HG02678 (cell line): ENCODE results near the gene CENPO.
"Not testable (repeated sequence)": the region's sequence is repeated elsewhere in the genome, so short reads cannot be mapped to it uniquely, and the experiment has no call there.

ENCODE experiments used
- ATAC-seq: cut with Tn5 transposase; IDR thresholded peaks from one replicate; pipeline ENCODE4 v1.9.1; 2021; ENCODE audit warnings: mild to moderate bottlenecking, moderate library complexity; ENCODE audit not compliant: unreplicated experiment

Gene CENPO

GRCh38 chr2:24787532-24787931 is 5.7 kb upstream of the CENPO start:
- ATAC-seq = no peak

GRCh38 chr2:24788816-24789215 is 4.4 kb upstream of the CENPO start:
- ATAC-seq = no peak

DNA sequence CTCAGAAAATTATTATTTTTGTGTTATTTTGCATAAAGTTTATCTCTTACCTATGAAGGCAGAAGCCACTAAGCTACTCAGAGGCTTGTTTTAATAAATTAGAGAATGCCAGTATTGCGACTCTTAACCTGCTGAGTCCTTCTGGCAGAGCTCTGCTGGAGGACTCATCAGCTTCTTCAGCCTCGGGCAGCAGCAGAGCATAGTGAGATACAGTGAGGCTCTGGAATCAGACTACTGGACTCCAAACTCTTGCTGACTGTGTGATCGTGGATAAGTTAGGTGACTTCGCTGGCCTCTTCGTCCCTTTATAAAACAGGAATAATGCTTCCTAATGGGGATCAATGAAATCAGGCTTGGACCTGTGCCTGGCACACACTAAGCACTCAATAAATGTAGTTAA is 1.8 kb upstream of the CENPO start:
- ATAC-seq = no peak

DNA sequence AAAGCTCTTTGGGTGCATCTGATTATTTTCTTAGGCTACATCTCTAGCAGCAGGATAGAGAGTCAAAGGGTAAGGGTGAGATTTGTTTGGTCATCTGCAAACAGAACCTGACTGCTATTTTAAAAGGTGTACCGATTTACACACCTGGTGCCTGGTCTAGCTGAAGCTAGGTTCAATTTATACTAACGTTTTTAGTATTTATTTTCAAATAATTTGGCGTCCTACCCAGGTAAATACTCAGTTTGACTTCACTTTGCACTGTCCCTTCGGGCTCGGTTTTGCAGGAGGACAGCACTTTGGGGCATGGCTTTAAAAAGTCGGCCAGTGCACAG is 717 bp upstream of the CENPO start:
- ATAC-seq = no peak

DNA sequence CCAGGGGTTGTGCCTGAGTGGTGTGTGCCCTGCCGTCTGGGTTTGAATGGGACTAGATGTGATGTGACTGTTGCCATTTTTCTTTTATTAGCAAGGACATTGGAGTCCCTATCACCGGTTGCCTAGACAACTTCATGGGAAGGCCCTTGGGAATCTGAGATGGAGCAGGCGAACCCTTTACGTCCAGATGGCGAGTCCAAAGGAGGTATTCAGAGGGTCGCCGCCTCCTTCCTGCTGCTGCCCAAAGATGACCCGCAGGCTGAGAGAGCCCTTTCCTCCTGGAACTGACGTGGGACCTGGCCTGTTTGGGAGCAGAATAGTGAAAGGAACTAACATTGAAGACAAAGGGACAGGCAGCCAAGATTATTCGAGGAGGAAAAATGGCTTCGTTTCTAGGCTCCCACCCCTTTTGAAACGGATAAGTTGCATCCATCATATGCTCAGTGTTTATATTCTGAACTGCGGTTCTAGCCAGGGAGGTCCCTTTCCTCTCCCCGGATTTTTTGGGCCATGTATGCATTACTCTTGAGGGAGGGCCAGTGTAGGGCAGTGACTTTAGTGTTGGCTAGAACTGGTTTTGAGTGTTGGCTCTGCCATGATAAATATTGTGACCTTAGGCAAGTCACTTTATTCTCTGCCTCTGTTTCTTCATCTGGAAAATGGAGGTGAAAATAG is 673 bp downstream of the CENPO start:
- ATAC-seq = no peak

- no peak for ATAC-seq
Measured at GRCh38 chr2:24797644-24798043, 4.4 kb downstream of the CENPO start.

- not testable (repeated sequence) for ATAC-seq
Measured at GRCh38 chr2:24800487-24800886, 7.3 kb downstream of the CENPO start.

- ATAC-seq = not testable (repeated sequence)
Measured at GRCh38 chr2:24805811-24806660, 12.8 kb downstream of the CENPO start.

DNA sequence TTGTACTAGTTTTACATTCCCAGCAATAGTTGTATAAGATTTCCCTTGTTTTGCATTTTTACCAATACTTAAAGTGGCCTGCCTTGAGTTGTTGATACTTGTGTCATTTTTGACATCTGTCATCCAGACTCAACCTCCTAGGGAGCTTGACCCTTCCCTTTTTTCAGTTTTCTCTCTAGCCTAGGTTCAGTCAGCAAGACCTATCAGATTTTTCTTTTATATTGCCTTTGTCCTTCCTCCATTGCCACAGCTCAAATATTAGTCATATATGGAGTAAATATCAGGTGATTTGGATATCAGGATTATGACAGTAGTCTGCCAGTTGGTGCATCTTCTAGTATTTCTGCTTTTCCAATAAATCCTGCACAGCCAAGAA is 13.4 kb downstream of the CENPO start:
- ATAC-seq = no peak

DNA sequence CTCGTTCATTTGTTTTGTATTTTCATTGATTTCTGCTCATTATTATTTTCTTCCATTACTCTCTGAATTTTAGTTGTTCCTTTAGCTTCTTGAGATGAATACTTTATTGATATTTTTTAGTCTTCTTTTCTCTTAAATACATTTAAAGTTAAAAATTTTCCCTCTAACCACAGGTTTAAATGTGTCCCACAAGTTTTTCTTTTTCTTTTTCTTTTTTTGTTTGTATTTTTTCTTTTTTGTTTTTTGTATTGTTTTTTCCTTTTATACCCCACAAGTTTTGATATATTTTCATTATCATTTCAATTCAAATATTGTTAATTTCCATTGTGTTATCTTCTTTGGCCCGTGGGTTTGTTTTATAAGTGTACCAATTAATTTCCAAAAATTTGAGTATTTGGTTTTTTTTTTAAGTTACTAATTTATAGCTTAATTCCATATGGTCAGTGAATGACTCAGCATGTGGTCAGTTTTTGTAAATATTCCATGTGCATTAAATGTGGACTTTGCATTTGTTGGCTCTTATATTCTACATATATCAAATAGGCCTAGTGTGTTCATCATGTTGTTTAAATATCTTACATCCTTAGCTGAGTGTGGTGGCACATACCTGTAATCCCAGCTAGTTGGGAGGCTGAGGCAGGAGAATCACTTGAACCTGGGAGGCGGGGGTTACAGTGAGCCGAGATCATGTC is 16.2 kb downstream of the CENPO start:
- ATAC-seq = no peak

GRCh38 chr2:24813691-24814137 is 20.5 kb downstream of the CENPO start:
- no peak for ATAC-seq

- ATAC-seq = no peak
Measured at GRCh38 chr2:24814516-24814915, 21.3 kb downstream of the CENPO start.

GRCh38 chr2:24815171-24815570 is 21.9 kb downstream of the CENPO start:
- no peak for ATAC-seq

- no peak for ATAC-seq
Measured at GRCh38 chr2:24816404-24816803, 23.2 kb downstream of the CENPO start.

DNA sequence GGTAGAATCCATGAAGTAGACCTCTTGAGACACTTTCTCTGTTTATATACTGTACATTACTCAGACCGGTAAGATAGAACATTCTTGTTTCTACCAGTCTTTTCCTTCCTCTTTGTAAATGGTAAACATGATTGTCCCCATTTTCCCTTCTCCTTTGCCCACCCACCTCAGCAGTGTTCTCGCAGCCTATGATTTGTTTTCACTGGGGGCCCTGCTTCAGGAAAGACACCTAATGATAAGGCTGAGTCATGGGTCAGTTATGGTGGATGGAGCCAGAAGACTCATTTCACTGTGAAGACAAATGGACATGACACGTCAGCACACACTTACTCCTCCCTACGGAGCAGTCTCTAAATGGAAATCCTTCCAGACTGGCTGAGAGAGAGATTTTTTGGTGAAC is 23.7 kb downstream of the CENPO start:
- ATAC-seq = no peak

DNA sequence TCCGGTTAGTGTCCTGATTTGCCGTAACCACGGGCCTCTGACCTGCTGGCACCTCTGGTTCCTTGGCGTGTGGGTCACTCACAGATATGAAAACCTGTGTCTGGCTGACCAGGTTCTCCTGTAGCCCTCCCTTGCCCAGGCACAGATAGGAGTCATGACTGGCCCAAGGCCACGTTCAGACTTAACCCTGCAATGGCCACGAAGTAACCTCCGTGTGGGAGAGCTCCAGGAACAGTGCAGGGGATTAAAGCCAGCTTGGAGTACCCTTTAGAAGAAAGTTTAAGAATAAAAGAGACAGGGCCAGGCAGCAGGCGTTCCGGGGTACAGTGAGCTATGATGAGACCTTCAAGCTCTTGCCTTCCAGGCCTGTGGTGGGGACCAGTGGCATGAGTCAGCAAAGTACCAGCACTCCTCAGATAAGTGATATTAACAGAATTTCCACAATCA is 25.5 kb downstream of the CENPO start:
- ATAC-seq = no peak

DNA sequence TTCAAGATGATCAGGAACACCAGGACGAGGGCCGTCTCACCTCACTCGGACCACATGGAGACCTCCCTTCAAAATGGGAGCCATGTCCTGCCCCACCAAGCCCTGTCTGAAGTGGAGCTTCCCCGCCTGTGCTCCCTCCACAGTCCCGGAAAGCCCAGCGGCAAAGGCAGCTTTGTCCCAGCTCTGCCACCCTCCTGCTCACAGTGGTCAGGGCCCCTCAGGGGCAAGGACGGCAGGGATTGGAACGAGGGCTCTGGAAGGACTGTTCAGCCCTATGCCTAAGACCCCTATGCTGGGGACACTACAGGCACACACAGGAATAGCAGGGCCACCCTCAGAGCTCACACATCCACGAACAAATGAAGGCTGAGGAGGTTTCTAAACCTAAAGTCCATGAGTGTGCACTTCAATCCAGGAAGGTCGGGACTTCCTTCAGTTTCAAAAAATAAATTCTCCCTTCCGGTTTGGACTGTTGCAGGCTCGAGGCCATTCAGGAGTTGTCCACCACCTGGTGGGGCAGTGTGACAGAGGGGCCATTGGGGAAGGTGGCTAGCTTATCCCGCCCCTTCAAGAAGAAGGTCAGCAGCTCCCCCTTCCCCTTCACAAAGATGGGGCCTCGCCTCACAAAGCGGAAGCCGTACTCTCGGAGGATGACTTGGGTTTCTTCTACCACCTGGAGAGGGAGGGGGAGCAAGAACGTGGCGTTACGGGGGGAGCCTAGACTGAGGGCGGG is 26.4 kb downstream of the CENPO start:
- ATAC-seq = no peak

DNA sequence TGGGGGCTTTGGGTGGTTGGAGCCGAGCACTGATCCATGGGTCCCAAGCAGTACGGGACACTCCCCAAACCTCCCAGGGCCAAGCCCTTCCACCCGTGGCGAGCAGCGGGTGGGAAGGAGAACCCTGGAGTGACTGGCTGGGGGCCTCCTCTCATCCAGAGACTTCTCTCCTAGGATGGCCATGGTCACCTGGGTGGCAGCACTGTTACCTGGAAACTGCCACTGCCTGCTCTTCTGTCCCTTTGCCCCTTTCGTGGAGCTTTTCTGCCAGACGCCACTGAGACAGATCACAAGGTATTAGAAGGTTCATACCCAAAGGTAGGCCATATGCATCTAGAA is 26.9 kb downstream of the CENPO start:
- ATAC-seq = no peak

DNA sequence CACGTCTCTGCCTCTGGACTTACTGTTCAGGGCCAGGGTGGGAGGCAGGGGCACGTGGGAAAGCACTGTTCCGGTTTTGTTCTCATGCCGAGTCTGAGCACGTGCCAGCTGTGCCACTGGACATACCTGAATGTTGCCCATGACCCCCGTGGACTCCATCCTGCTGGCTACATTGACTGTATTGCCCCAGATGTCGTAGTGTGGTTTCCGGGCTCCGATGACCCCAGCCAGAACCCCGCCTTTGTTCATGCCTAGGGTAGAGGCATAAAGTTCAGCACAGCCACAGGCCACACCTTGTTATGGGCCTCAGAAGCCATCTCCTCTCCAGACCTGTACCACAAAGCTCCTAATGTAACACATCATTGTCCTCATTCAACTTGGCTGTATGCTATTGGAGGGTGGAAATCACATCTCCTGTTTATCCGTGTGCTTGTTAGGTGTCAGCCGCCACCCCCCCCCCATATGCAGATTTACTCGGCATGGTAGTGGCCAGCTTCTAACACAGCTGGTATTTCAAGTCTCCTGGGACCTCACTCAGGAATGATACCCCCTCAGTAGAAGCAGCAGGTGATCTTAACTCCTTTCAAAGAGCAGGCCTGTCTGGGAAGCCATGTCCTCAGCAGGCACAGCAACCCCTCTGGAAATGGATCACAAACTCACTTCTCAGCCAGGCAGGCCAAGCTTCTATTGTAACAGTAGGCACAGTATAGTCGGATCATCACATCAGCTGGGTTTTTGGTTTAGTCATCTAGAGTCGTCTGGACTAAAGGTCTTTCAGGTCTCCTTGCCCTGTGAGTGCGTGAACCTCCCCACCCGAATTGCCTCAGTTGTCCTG is 27.6 kb downstream of the CENPO start:
- no peak for ATAC-seq

DNA sequence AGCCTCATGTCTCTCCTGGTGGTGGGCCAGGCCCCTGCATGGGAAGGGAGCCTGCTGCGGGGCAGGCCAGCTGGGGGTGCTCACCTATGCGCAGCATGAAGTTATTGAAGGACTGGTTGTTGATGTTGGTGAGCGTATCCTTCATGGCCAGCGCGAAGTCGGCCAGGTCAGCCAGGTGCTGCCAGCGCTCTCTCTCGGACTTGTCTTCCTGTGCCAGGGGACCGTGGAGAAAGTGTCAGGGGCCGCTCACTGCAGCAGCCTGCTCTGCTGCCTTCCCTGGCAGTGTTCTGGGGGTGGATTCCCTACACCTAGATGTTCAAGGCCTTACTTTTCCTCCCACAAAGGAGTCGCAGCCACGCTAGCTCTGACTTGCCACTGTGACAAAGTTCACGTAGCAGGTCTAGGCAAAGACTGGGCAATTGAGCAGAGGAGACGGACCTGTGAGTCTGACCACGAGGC is 28.2 kb downstream of the CENPO start:
- no peak for ATAC-seq
